GM23338 (cell line): ENCODE data around the gene ARG2. TPM values are rescaled to one million over a fixed set of nuclear protein-coding genes. Genes with fewer than 3 reads are reported as not detected.

Source experiments
- ATAC-seq: fragments of 200-7000 bp; cut with Tn5 transposase; 3 replicates; pipeline ENCODE4 v1.9.1; 2020
- DNase-seq: peaks from one replicate; pipeline ENCODE4 v3.0.0-alpha.2; 2015; ENCODE audit warnings: low spot score
- H2AFZ ChIP-seq: fragments of 200-600 bp; sonication (generic); 2 replicates; pipeline ENCODE4 v1.8.0; 2016; ENCODE audit warnings: antibody characterized with exemption, mild to moderate bottlenecking, moderate library complexity
- H3F3A ChIP-seq: fragments of 200-600 bp; sonication (generic); replicated peaks from 2 replicates; pipeline ENCODE4 v1.8.0; 2017; ENCODE audit warnings: antibody characterized with exemption, mixed run types, low read depth
- H3K27ac ChIP-seq: fragments of 200-600 bp; sonication (generic); 2 replicates; pipeline ENCODE4 v1.6.1; 2016; ENCODE audit warnings: low read depth
- H3K27me3 ChIP-seq: fragments of 200-600 bp; sonication (generic); 2 replicates; pipeline ENCODE4 v1.8.0; 2016; ENCODE audit warnings: mild to moderate bottlenecking, mixed run types, moderate library complexity; ENCODE audit not compliant: insufficient read depth
- H3K36me3 ChIP-seq: fragments of 200-600 bp; sonication (generic); 2 replicates; pipeline ENCODE4 v1.8.0; 2016; ENCODE audit warnings: mild to moderate bottlenecking; ENCODE audit not compliant: insufficient read depth
- H3K4me1 ChIP-seq: fragments of 200-600 bp; sonication (generic); 2 replicates; pipeline ENCODE4 v1.8.0; 2016; ENCODE audit warnings: mild to moderate bottlenecking, moderate library complexity; ENCODE audit not compliant: insufficient read depth
- H3K4me2 ChIP-seq: fragments of 200-600 bp; sonication (generic); 2 replicates; pipeline ENCODE4 v1.7.1; 2017; ENCODE audit warnings: mixed run types
- H3K4me3 ChIP-seq: fragments of 200-600 bp; sonication (generic); 2 replicates; pipeline ENCODE4 v1.6.1; 2016; ENCODE audit warnings: mixed run types
- H3K79me2 ChIP-seq: fragments of 200-600 bp; sonication (generic); replicated peaks from 2 replicates; pipeline ENCODE4 v1.8.0; 2017; ENCODE audit warnings: mild to moderate bottlenecking; ENCODE audit not compliant: insufficient read depth
- H3K9me2 ChIP-seq: fragments of 200-600 bp; sonication (generic); 2 replicates; pipeline ENCODE4 v1.8.0; 2017; ENCODE audit not compliant: insufficient read depth
- H4K20me1 ChIP-seq: fragments of 200-600 bp; sonication (generic); replicated peaks from 2 replicates; pipeline ENCODE4 v1.8.0; 2017; ENCODE audit warnings: mild to moderate bottlenecking; ENCODE audit not compliant: insufficient read depth
- H3K27ac Mint-ChIP-seq: 2 replicates; pipeline ENCODE4 v1.8.0; 2020; ENCODE audit warnings: inconsistent platforms, mild to moderate bottlenecking, moderate library complexity, mixed read lengths
- H3K27me3 Mint-ChIP-seq: 3 replicates; pipeline ENCODE4 v1.8.0; 2022; ENCODE audit warnings: low read depth, mild to moderate bottlenecking, moderate library complexity, mixed read lengths, inconsistent platforms; ENCODE audit not compliant: insufficient read depth, poor library complexity
- H3K36me3 Mint-ChIP-seq: 3 replicates; pipeline ENCODE4 v1.8.0; 2021; ENCODE audit warnings: low read depth, mild to moderate bottlenecking, inconsistent platforms, moderate library complexity, mixed read lengths
- H3K4me1 Mint-ChIP-seq: 3 replicates; pipeline ENCODE4 v1.8.0; 2020; ENCODE audit warnings: mild to moderate bottlenecking, inconsistent platforms, mixed read lengths
- H3K4me3 Mint-ChIP-seq: 3 replicates; pipeline ENCODE4 v1.8.0; 2021; ENCODE audit warnings: moderate library complexity, mild to moderate bottlenecking, inconsistent platforms, mixed read lengths
- H3K9me3 Mint-ChIP-seq: 3 replicates; pipeline ENCODE4 v1.8.0; 2020; ENCODE audit warnings: moderate library complexity, mild to moderate bottlenecking, inconsistent platforms, mixed read lengths
- CREB1 ChIP-seq: fragments of 250-450 bp; sonication (Bioruptor Pico); IDR thresholded peaks from 2 replicates; pipeline ENCODE4 v1.5.0; 2020; ENCODE audit warnings: low read depth, mild to moderate bottlenecking, moderate library complexity
- ETS1 ChIP-seq: IDR thresholded peaks from 2 replicates; pipeline ENCODE4 v1.6.1; 2016; ENCODE audit warnings: antibody characterized with exemption
- EZH2 ChIP-seq: fragments of 200-600 bp; sonication (generic); IDR thresholded peaks from one replicate; pipeline ENCODE4 v1.8.0; 2017; ENCODE audit warnings: antibody characterized with exemption, mild to moderate bottlenecking, low read depth; ENCODE audit not compliant: unreplicated experiment
- NANOG ChIP-seq: IDR thresholded peaks from 2 replicates; pipeline ENCODE4 v1.6.1; 2016; ENCODE audit warnings: antibody characterized with exemption, borderline replicate concordance
- POLR2AphosphoS5 ChIP-seq: IDR thresholded peaks from 2 replicates; pipeline ENCODE4 v1.6.1; 2016; ENCODE audit warnings: antibody characterized with exemption, low read depth
- REST ChIP-seq: IDR thresholded peaks from one replicate; pipeline ENCODE4 v1.6.1; 2018; ENCODE audit warnings: antibody characterized with exemption; ENCODE audit not compliant: unreplicated experiment
- STAT1 ChIP-seq: IDR thresholded peaks from one replicate; pipeline ENCODE4 v1.6.1; 2016; ENCODE audit warnings: antibody characterized with exemption; ENCODE audit not compliant: unreplicated experiment
- ZNF114 ChIP-seq: fragments of 250-450 bp; sonication (Bioruptor Pico); IDR thresholded peaks from 2 replicates; pipeline ENCODE4 v1.5.0; 2020; ENCODE audit warnings: mild to moderate bottlenecking, moderate library complexity
- ZNF331 ChIP-seq: fragments of 250-450 bp; sonication (Bioruptor Pico); IDR thresholded peaks from 2 replicates; pipeline ENCODE4 v1.5.0; 2020; ENCODE audit warnings: low read depth, mild to moderate bottlenecking, moderate library complexity
- ZNF462 ChIP-seq: fragments of 250-450 bp; sonication (Bioruptor Pico); IDR thresholded peaks from 2 replicates; pipeline ENCODE4 v1.5.0; 2020; ENCODE audit warnings: mild to moderate bottlenecking, moderate library complexity
- polyA plus RNA-seq: library from polyadenylated mRNA; unstranded; fragments of >200 nt; fragmentation: Nextera tagmentation; extraction: Ambion mirVana; gene quantifications from 2 replicates; pipeline ENCODE4 v1.2.1, GENCODE V29; 2016
- total RNA-seq: library from RNA; depleted of rRNA; stranded (reverse); fragments of >200 nt; shearing (Covaris generic); gene quantifications from 2 replicates; pipeline ENCODE4 v1.2.3, GENCODE V29; 2014

Gene ARG2
- total and polyA plus RNA-seq, 2 experiments from 2014 or later: 42.7 to 69.4 TPM

- H3F3A ChIP-seq: peaks cover 8% of the 10 kb centered on the region
- no peaks in the 10 kb centered on the region; the same call in 2 of the 3 replicates for H3K9me3 Mint-ChIP-seq
- no peaks in the 10 kb centered on the region for H3K9me2 ChIP-seq
- peaks cover 74% of the 10 kb centered on the region for H3K36me3 ChIP-seq
- H3K79me2 ChIP-seq: peaks cover 66% of the 10 kb centered on the region
- H3K27me3 Mint-ChIP-seq: peaks cover 6% of the 10 kb centered on the region
- peaks cover 3% of the 10 kb centered on the region; the same call in 1 of the 3 replicates for H3K4me1 Mint-ChIP-seq
- ATAC-seq: no peak
- H3K27me3 ChIP-seq: no peaks in the 10 kb centered on the region
- no peak overlapping the region for H3K4me3 ChIP-seq
- H3K27ac Mint-ChIP-seq: no peak overlapping the region
- TF ChIP-seq NANOG: no peak
- TF ChIP-seq ZNF331 (CRISPR knock-in tag): no peak
- H3K4me1 ChIP-seq: no peaks in the 10 kb centered on the region
- H3K27ac ChIP-seq: no peak overlapping the region
- no peak overlapping the region for H3K4me2 ChIP-seq
- H2AFZ ChIP-seq: no peak overlapping the region
- H4K20me1 ChIP-seq: peaks cover 61% of the 10 kb centered on the region
- peaks cover 73% of the 10 kb centered on the region for H3K36me3 Mint-ChIP-seq
- no peak for DNase-seq
- H3K4me3 Mint-ChIP-seq: no peak overlapping the region
These were observed 61.2 kb downstream of the ARG2 start for GRCh38 chr14:67680941-67681340.

- Mint-ChIP-seq H3K27me3 (peaks cover 2% of the 10 kb centered on the region), H3K9me3 (no peaks in the 10 kb centered on the region; the same call in 2 of the 3 replicates), H3K4me1 (no peaks in the 10 kb centered on the region), H3K27ac (no peak overlapping the region), H3K36me3 (peaks cover 78% of the 10 kb centered on the region), H3K4me3 (no peak overlapping the region)
- Histone ChIP-seq H3K27ac (no peak overlapping the region), H3K9me2 (no peaks in the 10 kb centered on the region), H2AFZ (no peak overlapping the region), H3K36me3 (peaks cover 79% of the 10 kb centered on the region), H3F3A (peaks cover 2% of the 10 kb centered on the region; the same call in 1 of the 2 replicates), H4K20me1 (peaks cover 63% of the 10 kb centered on the region), H3K79me2 (peaks cover 83% of the 10 kb centered on the region), H3K4me2 (no peak overlapping the region), H3K4me1 (no peaks in the 10 kb centered on the region), H3K27me3 (no peaks in the 10 kb centered on the region), H3K4me3 (no peak overlapping the region)
- DNase-seq: no peak
- no peak for ATAC-seq
- TF ChIP-seq ZNF114 (CRISPR knock-in tag): no peak
- no peak for TF ChIP-seq ETS1
- no peak for TF ChIP-seq EZH2
- no peak for TF ChIP-seq CREB1 (CRISPR knock-in tag)
- no peak for TF ChIP-seq STAT1
- TF ChIP-seq POLR2AphosphoS5: no peak
- TF ChIP-seq REST: no peak
- no peak for TF ChIP-seq ZNF462
- no peak for TF ChIP-seq NANOG
These were observed 64.1 kb downstream of the ARG2 start for GRCh38 chr14:67683842-67684241.
